RWPE2 (cell line): ENCODE measurements around the gene UBE2J2.

Source experiments
- ATAC-seq: fragments of 200-7000 bp; cut with Tn5 transposase; 3 replicates; pipeline ENCODE4 v1.9.1; 2021; ENCODE audit warnings: low read depth
- DNase-seq: peaks from one replicate; pipeline ENCODE4 v3.0.0-alpha.2; 2020; ENCODE audit warnings: low spot score
- H3K27ac ChIP-seq: fragments of 450-650 bp; 2 replicates; pipeline ENCODE4 v1.5.1; 2017; ENCODE audit warnings: mild to moderate bottlenecking; ENCODE audit not compliant: poor library complexity, severe bottlenecking
- H3K27me3 ChIP-seq: fragments of 250-450 bp; sonication (Bioruptor Pico); 2 replicates; pipeline ENCODE4 v1.5.1; 2021; ENCODE audit warnings: mild to moderate bottlenecking, moderate library complexity; ENCODE audit not compliant: insufficient read depth, poor library complexity, severe bottlenecking
- H3K36me3 ChIP-seq: fragments of 250-450 bp; sonication (Bioruptor Pico); 2 replicates; pipeline ENCODE4 v1.5.1; 2020; ENCODE audit warnings: low read depth, mild to moderate bottlenecking, moderate library complexity
- H3K4me1 ChIP-seq: fragments of 250-450 bp; sonication (Bioruptor Pico); 2 replicates; pipeline ENCODE4 v1.5.1; 2021; ENCODE audit warnings: mild to moderate bottlenecking, moderate library complexity; ENCODE audit not compliant: insufficient read depth, poor library complexity, severe bottlenecking
- H3K4me3 ChIP-seq: fragments of 250-450 bp; sonication (Bioruptor Pico); 2 replicates; pipeline ENCODE4 v1.5.1; 2021; ENCODE audit warnings: mild to moderate bottlenecking, moderate library complexity; ENCODE audit not compliant: severe bottlenecking
- H3K9me3 ChIP-seq: fragments of 250-450 bp; sonication (Bioruptor Pico); 2 replicates; pipeline ENCODE4 v1.5.1; 2021; ENCODE audit warnings: mild to moderate bottlenecking, moderate library complexity; ENCODE audit not compliant: severe bottlenecking
- TF ChIP-seq, protein P1 (sequence below): fragments of 450-650 bp; IDR thresholded peaks from one replicate; pipeline ENCODE4 v1.5.1; 2017; ENCODE audit warnings: mild to moderate bottlenecking, moderate library complexity; ENCODE audit not compliant: poor library complexity, severe bottlenecking

Gene UBE2J2

DNA sequence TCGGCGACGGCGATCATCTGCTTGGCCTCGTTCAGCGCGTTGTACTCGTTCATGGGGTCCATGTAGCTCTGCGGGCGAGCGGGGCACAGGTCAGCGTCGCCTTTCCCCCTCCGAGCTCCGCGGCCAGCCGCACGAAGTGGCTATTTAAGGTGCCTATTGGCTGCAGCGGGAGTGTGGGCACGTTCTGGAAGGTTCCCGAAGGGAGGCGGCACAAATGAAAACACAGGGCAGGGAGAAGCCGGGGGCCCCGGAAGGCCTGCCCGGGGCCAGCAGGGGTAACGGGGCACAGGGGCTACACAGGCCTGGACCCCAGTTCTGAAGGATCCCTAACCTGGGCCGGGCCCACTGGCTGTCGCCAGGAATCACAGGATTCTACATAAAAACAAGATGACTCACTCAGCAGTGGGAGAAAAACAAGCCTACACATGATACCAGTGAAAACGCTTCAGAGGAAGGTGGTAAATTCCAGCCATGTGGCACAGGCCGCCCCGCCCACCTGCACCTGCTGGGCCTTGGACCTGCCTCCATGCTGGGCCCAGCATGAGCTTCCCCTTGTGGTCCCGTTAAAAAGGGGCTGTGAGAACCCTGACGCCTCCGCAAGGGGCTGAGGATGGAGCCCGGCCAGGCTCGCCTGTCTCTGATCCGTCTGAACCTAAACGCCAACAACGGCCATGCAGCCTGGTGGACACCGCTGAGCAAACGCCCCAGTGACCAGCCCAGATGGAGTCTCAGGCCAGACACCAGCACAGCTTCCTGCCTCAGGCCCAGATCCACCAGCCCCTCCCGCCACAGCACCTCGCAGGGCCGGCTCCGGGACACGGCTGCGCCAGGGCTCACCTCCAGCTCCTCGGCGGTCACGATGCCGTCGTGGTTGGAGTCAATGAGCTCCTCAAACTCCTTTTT lies 55.8 kb downstream of the UBE2J2 start:
- TF ChIP-seq, protein P1, sequence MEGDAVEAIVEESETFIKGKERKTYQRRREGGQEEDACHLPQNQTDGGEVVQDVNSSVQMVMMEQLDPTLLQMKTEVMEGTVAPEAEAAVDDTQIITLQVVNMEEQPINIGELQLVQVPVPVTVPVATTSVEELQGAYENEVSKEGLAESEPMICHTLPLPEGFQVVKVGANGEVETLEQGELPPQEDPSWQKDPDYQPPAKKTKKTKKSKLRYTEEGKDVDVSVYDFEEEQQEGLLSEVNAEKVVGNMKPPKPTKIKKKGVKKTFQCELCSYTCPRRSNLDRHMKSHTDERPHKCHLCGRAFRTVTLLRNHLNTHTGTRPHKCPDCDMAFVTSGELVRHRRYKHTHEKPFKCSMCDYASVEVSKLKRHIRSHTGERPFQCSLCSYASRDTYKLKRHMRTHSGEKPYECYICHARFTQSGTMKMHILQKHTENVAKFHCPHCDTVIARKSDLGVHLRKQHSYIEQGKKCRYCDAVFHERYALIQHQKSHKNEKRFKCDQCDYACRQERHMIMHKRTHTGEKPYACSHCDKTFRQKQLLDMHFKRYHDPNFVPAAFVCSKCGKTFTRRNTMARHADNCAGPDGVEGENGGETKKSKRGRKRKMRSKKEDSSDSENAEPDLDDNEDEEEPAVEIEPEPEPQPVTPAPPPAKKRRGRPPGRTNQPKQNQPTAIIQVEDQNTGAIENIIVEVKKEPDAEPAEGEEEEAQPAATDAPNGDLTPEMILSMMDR, result no peak
- Histone ChIP-seq H3K4me3 (no peak overlapping the region), H3K4me1 (peaks cover 6% of the 10 kb centered on the region), H3K27me3 (no peaks in the 10 kb centered on the region), H3K36me3 (peaks cover 35% of the 10 kb centered on the region), H3K27ac (no peak overlapping the region), H3K9me3 (no peaks in the 10 kb centered on the region)
- ATAC-seq (peak; percentile 73), DNase-seq (no peak)

DNA sequence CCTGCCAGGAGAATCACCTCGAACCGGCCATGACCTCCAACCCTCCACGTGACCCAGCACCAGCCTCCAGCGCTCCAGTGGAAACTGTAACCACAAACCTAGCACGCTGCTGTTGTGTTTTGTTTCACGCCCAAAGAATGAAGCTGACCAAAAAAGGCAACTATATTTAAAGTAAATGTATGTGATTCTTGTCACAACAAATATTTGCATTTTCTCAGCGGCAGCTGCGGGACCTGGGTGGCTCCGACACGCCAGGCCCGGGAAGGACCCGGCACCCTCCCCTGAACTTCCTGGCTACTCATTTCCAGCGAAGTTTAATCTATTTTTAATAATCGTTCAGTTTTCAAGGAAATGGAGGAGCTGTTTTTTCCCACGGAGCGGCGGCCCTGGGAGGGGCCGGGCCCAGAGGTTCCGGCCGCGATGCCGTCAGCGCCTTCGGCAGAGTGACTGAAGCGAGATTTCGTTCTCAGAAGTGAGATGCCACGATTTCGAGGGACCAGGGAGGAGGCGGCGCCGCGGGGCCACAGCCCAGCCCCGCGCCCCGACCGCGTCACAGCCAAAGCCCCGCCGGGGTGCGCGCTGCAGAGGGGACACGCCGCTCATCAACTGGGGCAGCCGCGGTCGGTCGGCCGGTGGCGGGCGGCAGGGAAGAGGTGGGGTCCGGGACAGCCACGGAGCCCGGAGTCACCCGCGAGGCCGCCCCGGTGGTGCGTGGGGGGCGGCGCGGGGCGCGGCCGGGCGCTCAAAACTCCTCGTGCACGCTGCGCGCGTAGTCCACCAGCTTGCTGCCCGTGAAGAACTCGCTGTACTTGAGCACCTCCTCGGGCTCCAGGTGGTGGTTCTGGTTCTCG lies 56.7 kb downstream of the UBE2J2 start:
- Histone ChIP-seq H3K36me3 (peaks cover 30% of the 10 kb centered on the region), H3K4me3 (no peak overlapping the region), H3K27ac (no peak overlapping the region), H3K27me3 (no peaks in the 10 kb centered on the region), H3K4me1 (peaks cover 6% of the 10 kb centered on the region), H3K9me3 (no peaks in the 10 kb centered on the region)
- TF ChIP-seq, protein P1, result no peak
- ATAC-seq (no peak), DNase-seq (no peak)

DNA sequence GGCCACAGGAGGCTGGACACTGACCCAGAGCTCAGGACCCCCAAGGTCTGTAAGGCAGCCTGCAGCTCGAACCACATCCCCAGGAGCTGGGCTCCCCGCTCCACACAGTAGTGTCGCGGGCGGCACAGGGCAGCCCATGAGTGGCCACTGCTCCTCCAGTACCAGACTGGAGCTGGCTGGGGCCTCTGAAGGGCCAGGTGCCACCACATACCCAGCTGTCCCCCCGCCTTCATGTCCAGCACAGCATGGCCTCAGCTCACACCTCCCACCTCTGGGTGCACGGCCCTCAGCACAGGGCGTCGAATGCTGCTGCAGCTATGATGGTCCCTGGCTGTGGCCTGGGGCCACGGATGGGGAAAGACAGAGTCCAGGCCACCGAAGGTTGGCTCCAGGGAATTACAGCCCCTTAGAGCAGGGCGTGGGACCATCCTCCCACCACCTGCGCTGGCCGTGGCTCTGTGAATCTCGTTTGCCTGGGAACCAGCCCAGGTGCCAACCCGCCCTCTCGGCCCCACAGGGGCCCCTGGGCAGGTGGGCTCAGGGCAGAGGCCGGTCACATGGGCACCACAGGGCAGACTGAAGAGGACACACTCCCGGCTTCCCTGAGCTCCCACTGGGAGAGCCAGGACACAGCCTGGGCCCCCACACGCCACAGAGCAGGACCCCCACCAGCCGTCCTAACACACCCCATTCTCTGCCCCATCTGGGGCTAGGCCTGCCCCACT lies 57.6 kb downstream of the UBE2J2 start:
- H3K27ac ChIP-seq, result no peak overlapping the region
- peaks cover 26% of the 10 kb centered on the region for H3K36me3 ChIP-seq
- ATAC-seq (no peak), DNase-seq (no peak)
- H3K4me1 ChIP-seq, result peaks cover 6% of the 10 kb centered on the region
- H3K9me3 ChIP-seq, result no peaks in the 10 kb centered on the region
- no peak overlapping the region for H3K4me3 ChIP-seq
- TF ChIP-seq, protein P1, result no peak
- no peaks in the 10 kb centered on the region for H3K27me3 ChIP-seq

DNA sequence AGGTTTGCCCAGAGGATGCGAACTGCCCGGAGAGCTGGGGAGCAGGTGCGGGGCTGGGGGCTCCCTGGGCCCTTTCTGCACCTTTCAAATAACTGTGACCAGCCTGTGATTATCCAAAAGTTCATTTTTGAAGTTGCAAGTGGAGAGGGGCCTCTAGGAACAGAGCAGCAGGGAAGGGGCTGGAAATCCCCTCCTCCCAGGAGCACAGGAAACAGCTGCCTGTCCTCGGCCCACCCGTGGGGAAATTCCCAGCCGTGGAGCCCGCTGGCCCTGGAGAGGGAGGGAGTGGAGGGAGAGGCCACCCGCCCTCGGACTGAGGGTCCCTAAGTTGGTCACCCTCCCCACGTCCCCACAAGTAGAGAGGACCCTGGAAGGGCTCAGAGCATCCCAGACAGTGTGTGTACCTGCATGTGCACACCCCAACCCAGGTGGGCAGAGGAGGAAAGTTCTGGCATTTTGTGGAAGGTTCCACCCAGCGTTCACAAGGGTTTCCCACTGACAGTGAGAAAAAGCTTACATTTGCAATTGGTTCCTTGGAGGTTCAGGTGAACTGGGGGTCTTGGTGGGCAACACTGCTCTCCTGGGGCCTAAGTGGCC lies 58.5 kb downstream of the UBE2J2 start:
- no peak for ATAC-seq
- no peaks in the 10 kb centered on the region for H3K9me3 ChIP-seq
- DNase-seq, result no peak
- TF ChIP-seq, protein P1, result no peak
- no peaks in the 10 kb centered on the region for H3K27me3 ChIP-seq
- peaks cover 19% of the 10 kb centered on the region for H3K36me3 ChIP-seq
- H3K27ac ChIP-seq, result no peak overlapping the region
- H3K4me3 ChIP-seq, result no peak overlapping the region
- H3K4me1 ChIP-seq, result peaks cover 6% of the 10 kb centered on the region
